ENCODE measurements around the gene FAM187B. TPM values are rescaled to one million over a fixed set of nuclear protein-coding genes. Genes with fewer than 3 reads are reported as not detected.

The FAM187B gene
- total RNA-seq, 1 experiment from 2014 or later, result not detected

- H3K4me1 ChIP-seq (replicated peaks; ENCODE audit: insufficient read depth), result peaks cover 34% of the 10 kb centered on the region
These were observed 11.5 kb downstream of the FAM187B start for GRCh38 chr19:35216833-35217648.

GRCh38 chr19:35216016-35216832 is 12.3 kb downstream of the FAM187B start:
- CTCF ChIA-PET, result interaction anchor here (0.6 kb wide), 1 partner anchor 68 kb away, joined by 7 read pairs; no protein-coding TSS in a partner anchor
- Histone ChIP-seq H3K79me2 (ENCODE audit: low read depth) (no peaks in the 10 kb centered on the region), H3K36me3 (ENCODE audit: low read depth) (no peaks in the 10 kb centered on the region), H3K4me1 (replicated peaks; ENCODE audit: insufficient read depth) (peaks cover 34% of the 10 kb centered on the region), H3K4me3 (no peak overlapping the region), H2AFZ (no peak overlapping the region), H3F3A (ENCODE audit: insufficient read depth, low read depth) (peaks cover 33% of the 10 kb centered on the region), H4K20me1 (ENCODE audit: insufficient read depth) (no peaks in the 10 kb centered on the region), H3K27me3 (ENCODE audit: insufficient read depth, low read depth) (no peaks in the 10 kb centered on the region), H3K27ac (no peak overlapping the region), H3K9me3 (ENCODE audit: insufficient read depth, low read depth) (peaks cover 5% of the 10 kb centered on the region; the same call in 1 of the 2 replicates), H3K4me2 (no peak overlapping the region), H3K9me2 (ENCODE audit: insufficient read depth) (no peaks in the 10 kb centered on the region)
- POLR2A ChIA-PET (ENCODE audit: unreplicated experiment), result no interaction called here
- DNase-seq, result no peak
- intact Hi-C loops (cut with micrococcal nuclease; ENCODE audit: unreplicated experiment), result loop anchor here (2.0 kb wide), 1 partner anchor 73 kb away; the partner anchor contains the start of gene FXYD7
- no peak for TF ChIP-seq EZH2 (IDR thresholded peaks at IDR 0.05; ENCODE audit: low read depth)
- TF ChIP-seq CTCF (conservative IDR thresholded peaks at IDR 0.05), result no peak
- BruUV-seq (replicated peaks), result no TSS peak

More at GRCh38 chr19:35216833-35217648, 11.5 kb downstream of the FAM187B start:
- Histone ChIP-seq H3K9me2 (ENCODE audit: insufficient read depth) (no peaks in the 10 kb centered on the region), H3F3A (ENCODE audit: insufficient read depth, low read depth) (peaks cover 33% of the 10 kb centered on the region), H3K4me2 (no peak overlapping the region), H3K27ac (no peak overlapping the region), H3K27me3 (ENCODE audit: insufficient read depth, low read depth) (no peaks in the 10 kb centered on the region), H3K9me3 (ENCODE audit: insufficient read depth, low read depth) (peaks cover 5% of the 10 kb centered on the region; the same call in 1 of the 2 replicates), H2AFZ (no peak overlapping the region), H4K20me1 (ENCODE audit: insufficient read depth) (no peaks in the 10 kb centered on the region), H3K36me3 (ENCODE audit: low read depth) (no peaks in the 10 kb centered on the region), H3K79me2 (ENCODE audit: low read depth) (no peaks in the 10 kb centered on the region), H3K4me3 (no peak overlapping the region)
- TF ChIP-seq CTCF (conservative IDR thresholded peaks at IDR 0.05) (peak; percentile 58), EZH2 (IDR thresholded peaks at IDR 0.05; ENCODE audit: low read depth) (no peak)
- ChIA-PET POLR2A (ENCODE audit: unreplicated experiment) (interaction anchor here (0.6 kb wide), 1 partner anchor 141 kb away, joined by 4 read pairs; no protein-coding TSS in a partner anchor), CTCF (interaction anchor here (0.5 to 0.8 kb wide), 3 partner anchors 69 to 715 kb away, joined by 5 to 8 read pairs (median 7); no protein-coding TSS in a partner anchor)
- intact Hi-C loops (cut with micrococcal nuclease; ENCODE audit: unreplicated experiment), result loop anchor here (2.0 kb wide), 1 partner anchor 74 kb away; the partner anchor contains the start of gene FXYD7
- no TSS peak for BruUV-seq (replicated peaks)
- peak; percentile 49 to 65 for DNase-seq

- TF ChIP-seq EZH2 (IDR thresholded peaks at IDR 0.05; ENCODE audit: low read depth) (no peak), CTCF (conservative IDR thresholded peaks at IDR 0.05) (no peak)
- Histone ChIP-seq H3K4me1 (replicated peaks; ENCODE audit: insufficient read depth) (peaks cover 34% of the 10 kb centered on the region), H2AFZ (no peak overlapping the region), H3K9me2 (ENCODE audit: insufficient read depth) (no peaks in the 10 kb centered on the region), H3K4me3 (no peak overlapping the region), H3K79me2 (ENCODE audit: low read depth) (no peaks in the 10 kb centered on the region), H3F3A (ENCODE audit: insufficient read depth, low read depth) (peaks cover 42% of the 10 kb centered on the region), H3K4me2 (peak overlapping the region; percentile 67), H3K27me3 (ENCODE audit: insufficient read depth, low read depth) (no peaks in the 10 kb centered on the region), H3K36me3 (ENCODE audit: low read depth) (no peaks in the 10 kb centered on the region), H3K9me3 (ENCODE audit: insufficient read depth, low read depth) (peaks cover 5% of the 10 kb centered on the region; the same call in 1 of the 2 replicates), H4K20me1 (ENCODE audit: insufficient read depth) (no peaks in the 10 kb centered on the region), H3K27ac (peak overlapping the region; percentile 84)
- CTCF ChIA-PET, result no interaction called here
- intact Hi-C loops (cut with micrococcal nuclease; ENCODE audit: unreplicated experiment), result loop anchor here (2.0 kb wide), 1 partner anchor 46 kb away; no protein-coding TSS in a partner anchor
- no peak for DNase-seq
- POLR2A ChIA-PET (ENCODE audit: unreplicated experiment), result interaction anchor here (0.5 kb wide), 1 partner anchor 53 kb away, joined by 4 read pairs; no protein-coding TSS in a partner anchor
- BruUV-seq (replicated peaks), result no TSS peak
These were observed 13.6 kb downstream of the FAM187B start for GRCh38 chr19:35214766-35215422.

Measured in PC-9 (cell line).